ENCODE measurements around the gene RUNX1.

The RUNX1 gene

GRCh38 chr21:34989337-34990151, 59.6 kb downstream of the RUNX1 start:
- DNase-seq: no peak

GRCh38 chr21:34988625-34989024, 60.5 kb downstream of the RUNX1 start:
- DNase-seq: no peak

GRCh38 chr21:34988139-34988538, 61.0 kb downstream of the RUNX1 start:
- DNase-seq: no peak

GRCh38 chr21:34987501-34988072, 61.5 kb downstream of the RUNX1 start:
- DNase-seq: no peak

GRCh38 chr21:34986561-34987500, 62.3 kb downstream of the RUNX1 start:
- DNase-seq: no peak

GRCh38 chr21:34984356-34985058, 64.6 kb downstream of the RUNX1 start:
- DNase-seq: no peak

- no peak for DNase-seq
Observed at GRCh38 chr21:34983680-34984086, 65.4 kb downstream of the RUNX1 start.

- no peak for DNase-seq
Observed at GRCh38 chr21:34981791-34982190, 67.3 kb downstream of the RUNX1 start.

GRCh38 chr21:34980423-34981115, 68.5 kb downstream of the RUNX1 start:
- no peak for DNase-seq

- no peak for DNase-seq
Observed at GRCh38 chr21:34979383-34979782, 69.7 kb downstream of the RUNX1 start.

GRCh38 chr21:34977333-34977732, 71.8 kb downstream of the RUNX1 start:
- DNase-seq: no peak

- DNase-seq: no peak
Observed at GRCh38 chr21:34974162-34974981, 74.7 kb downstream of the RUNX1 start.

GRCh38 chr21:34973685-34974084, 75.4 kb downstream of the RUNX1 start:
- no peak for DNase-seq

- DNase-seq: no peak
Observed at GRCh38 chr21:34971656-34972055, 77.4 kb downstream of the RUNX1 start.

GRCh38 chr21:34970566-34970965, 78.5 kb downstream of the RUNX1 start:
- no peak for DNase-seq

GRCh38 chr21:34970167-34970500, 79.0 kb downstream of the RUNX1 start:
- no peak for DNase-seq

- peak; percentile 29 for DNase-seq
Observed at GRCh38 chr21:34969423-34970166, 79.5 kb downstream of the RUNX1 start.

GRCh38 chr21:34968414-34969333, 80.4 kb downstream of the RUNX1 start:
- DNase-seq: no peak

- no peak for DNase-seq
Observed at GRCh38 chr21:34967509-34968289, 81.4 kb downstream of the RUNX1 start.

Measured in NCI-H1694 (cell line).